SKM-1 (cell line): ENCODE data around the gene SLC2A9.

Experiments
- DNase-seq: peaks from one replicate; lab custom pipeline; 2025; ENCODE audit not compliant: unreplicated experiment; lab: John Stamatoyannopoulos, UW

Gene SLC2A9

DNA sequence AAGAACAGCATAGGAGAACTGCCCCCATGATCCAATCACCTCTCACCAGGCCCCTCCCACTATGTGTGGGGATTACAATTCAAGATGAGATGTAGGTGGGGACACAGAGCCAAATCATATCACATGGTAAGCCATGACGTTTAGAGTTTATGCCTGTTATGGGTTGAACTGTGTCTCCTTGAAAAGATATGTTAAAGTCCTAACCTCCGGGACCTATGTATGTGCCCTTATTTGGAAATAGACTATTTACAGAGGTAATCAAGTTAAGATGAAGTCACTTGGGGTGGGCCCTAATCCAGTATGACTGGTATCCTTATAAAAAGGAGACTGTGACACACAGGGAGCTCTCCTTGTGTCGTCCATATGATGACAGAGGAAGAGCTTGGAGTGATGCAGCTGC, 25.2 kb upstream of the SLC2A9 start:
- no peak for DNase-seq

DNA sequence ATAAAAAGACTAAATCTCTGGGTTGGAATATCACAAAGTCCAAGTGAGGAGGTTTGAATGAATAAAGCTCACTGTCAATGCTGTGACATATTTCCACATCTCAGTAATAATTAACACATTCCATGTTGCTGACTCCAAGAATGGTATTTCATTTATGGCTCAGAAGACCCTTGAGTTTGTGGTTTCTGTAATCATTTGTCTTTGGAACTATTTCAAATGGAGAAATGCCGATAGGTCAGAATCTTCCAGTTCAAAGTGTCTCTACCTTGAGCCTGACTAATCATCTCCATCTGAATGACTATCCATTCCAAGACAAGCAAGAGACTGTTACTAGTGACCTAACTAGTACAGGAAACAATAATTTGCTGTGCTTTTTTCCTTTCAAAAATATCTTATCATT, 24.2 kb upstream of the SLC2A9 start:
- no peak for DNase-seq

DNA sequence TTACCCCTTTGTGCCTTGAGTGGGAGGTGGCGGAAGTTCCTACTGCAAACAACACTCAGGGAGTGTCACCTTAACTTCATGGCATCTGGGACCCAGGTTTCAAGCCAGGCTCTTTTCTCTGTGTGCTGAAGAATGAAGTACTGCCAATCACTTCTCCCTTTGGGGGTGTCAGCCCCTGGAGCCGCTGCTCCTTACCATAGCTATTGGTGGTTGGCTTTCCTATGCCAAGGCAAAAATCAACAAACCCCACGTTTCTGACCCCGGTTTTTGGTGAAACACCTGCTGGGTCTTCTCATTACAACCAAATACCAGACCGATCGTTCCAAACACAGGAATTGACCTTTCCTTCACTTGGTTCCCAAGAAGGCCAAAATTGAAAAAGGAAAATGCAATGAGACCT, 19.7 kb upstream of the SLC2A9 start:
- DNase-seq: no peak

DNA sequence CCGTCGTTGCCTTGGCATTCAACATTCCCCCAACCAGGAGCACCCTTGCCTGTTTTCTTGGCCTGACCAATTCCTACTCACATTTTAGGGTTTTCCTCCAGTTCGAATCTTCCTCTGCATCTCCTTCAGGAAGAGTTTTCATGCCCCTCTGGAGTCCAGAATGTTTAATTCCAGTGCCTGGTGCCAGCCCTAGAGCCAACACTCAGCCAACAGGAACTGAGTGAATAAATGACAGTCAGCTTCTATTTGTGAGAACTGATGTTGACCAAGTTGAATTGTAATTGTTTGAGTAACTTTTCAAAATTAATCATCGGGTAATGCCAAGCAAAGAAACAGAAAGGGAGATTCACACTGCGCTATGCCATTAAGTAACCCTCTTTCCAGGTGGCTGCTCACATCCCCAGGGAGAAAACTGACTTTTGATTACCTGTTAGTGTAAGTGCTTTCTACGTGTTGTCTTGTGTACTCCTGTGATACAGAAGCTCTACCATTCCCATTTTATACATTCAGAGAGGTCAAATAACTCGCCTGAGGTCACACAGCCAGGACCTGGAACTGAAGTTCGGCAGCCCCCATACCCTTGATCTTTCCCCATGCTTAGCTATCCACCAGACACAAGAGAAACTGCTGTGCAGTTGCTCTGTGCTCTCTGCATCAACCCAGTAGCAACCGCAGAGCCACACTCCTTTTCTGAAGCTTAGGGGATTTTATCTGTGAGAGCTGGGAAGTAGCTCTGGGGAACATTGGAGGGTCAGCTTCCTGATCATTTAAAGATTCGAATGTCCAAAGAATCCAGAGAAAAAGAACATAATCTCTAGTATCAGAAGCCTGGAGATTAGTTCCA, 19.0 kb upstream of the SLC2A9 start:
- DNase-seq: no peak

DNA sequence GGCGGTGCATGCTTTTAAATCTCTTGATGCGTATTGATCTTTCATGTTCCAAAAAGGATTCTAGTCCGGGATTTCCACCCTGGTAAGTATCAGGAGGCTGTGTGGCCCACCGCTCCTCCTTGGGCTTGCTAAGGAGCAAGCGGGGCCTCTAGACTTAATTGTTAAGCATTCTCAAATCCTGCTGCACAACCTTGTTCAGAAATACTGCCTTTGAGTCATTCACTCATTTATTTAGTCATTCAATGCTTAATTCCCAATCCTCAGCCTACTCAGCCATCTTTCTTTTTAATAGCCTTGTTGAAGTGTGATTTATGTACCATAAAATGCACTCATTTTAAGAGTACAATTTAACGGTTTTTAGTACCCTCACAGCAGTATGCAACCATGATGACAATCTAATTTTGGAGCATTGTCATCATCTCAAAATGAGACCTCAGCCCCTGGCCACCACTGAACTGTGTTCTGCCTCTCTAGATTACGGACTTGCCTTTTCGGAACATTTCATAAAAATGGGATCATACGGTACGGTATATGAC, 15.6 kb upstream of the SLC2A9 start:
- DNase-seq: no peak

DNA sequence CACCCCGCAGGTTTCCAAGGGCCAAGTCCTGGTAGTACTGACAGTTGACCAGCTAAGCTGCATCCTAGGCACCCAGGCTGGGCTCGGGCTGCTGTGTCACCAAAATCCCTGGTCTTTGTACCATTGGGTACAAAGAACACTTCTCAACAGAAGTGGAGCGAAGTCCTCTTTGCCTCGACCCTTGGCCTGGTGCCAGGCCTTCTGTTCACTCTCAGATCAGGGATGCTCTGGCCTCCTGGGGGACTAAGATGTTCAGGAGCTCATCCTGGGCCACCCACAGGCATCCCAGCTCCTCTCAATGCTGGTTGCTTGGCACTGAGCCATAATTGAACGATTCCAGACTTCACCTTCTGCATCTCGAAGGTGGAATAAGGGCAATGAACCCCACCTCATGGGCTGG, 13.8 kb upstream of the SLC2A9 start:
- DNase-seq: no peak

DNA sequence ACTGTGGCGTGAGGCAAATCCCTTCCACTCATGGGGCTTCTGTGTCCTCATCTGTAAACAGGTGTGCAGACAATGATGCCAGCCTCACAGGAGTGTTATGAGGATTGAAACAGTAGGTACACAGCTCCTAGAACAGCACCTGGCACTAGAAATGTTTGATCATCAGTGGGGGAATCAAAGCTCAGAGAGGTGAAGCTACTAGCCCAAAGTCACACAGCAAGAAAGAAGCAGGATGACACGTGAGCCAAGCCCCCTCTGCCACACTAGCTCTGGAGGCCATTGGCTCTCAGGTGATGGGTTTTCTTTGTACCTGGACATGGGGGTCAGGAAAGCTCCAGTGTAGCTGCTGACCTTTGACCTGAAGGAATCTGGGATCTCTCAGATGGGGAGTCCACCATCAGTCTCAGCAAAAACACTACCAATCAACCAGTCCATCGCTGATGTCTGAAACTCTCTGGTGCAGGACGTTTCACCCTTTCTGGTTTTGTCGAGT, 13.4 kb upstream of the SLC2A9 start:
- no peak for DNase-seq

DNA sequence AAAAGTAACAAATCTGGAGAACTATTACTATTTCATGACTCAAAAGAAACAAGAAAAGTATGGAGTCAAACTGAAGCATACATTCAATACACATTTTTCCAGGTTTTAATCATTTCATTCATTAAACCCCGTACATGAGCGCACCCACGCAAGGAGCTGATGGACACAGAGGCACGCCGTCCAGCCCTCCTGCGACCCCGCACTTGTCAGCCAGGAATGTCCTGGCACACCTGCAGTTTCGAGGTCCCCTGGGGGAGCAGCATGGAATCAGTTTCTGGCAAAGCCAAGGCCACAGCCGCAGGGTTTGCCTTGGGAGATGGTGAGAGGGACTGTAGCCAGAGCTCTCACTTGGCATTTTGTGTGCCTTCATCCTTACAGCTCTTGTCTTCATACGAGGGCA, 12.8 kb upstream of the SLC2A9 start:
- no peak for DNase-seq

DNA sequence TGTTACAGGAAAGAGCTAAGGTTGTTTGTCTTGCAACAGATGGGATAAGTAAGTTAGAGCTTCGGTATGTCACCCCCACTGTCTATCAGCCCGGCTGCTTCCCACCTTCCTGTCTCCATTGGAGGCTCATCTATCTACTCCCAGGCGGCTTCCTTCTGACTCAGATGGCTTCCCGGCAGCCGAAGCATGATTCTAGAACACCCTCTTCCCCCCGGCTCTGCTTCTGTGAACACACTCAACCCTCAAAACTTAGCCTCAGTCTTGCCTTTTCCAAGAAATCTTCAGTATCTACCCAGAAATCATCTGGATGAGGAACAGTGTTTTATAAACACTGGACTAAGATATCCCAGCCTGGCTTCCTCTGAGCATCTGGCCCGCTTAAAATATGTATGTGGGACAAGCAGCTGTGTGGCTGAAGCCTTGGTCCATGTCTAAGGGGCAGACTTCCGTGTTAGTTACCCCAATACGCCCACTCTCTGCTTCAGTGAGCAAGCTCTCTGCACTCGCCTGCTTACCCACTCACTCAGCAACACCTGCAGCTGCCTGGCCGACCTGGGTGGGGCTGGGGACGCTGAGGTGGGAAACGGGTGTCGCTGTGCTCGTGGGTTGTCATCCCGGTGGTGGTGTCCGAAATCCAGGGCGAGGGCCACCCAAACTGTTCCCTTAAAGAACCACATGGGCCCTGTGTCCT, 12.0 kb upstream of the SLC2A9 start:
- no peak for DNase-seq

DNA sequence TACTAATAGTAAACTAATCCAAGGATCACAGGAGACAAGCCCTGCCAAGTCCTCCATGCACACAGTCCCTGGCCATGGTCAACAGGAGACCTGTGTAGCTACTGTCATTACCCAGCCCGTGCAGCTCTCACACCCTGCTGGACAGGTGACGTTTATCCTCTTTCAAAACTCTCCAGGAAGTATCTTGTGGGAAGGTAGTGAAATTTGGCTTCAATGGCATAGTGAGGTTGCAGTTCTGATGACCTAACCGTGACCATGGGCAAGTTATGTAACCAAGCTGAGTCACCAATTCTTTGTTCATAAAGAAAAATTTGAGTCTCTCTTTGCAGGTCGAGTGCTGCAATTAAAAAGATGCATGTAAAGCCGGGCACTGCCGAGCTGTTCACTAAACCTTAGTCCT, 11.3 kb upstream of the SLC2A9 start:
- DNase-seq: peak; percentile 97

DNA sequence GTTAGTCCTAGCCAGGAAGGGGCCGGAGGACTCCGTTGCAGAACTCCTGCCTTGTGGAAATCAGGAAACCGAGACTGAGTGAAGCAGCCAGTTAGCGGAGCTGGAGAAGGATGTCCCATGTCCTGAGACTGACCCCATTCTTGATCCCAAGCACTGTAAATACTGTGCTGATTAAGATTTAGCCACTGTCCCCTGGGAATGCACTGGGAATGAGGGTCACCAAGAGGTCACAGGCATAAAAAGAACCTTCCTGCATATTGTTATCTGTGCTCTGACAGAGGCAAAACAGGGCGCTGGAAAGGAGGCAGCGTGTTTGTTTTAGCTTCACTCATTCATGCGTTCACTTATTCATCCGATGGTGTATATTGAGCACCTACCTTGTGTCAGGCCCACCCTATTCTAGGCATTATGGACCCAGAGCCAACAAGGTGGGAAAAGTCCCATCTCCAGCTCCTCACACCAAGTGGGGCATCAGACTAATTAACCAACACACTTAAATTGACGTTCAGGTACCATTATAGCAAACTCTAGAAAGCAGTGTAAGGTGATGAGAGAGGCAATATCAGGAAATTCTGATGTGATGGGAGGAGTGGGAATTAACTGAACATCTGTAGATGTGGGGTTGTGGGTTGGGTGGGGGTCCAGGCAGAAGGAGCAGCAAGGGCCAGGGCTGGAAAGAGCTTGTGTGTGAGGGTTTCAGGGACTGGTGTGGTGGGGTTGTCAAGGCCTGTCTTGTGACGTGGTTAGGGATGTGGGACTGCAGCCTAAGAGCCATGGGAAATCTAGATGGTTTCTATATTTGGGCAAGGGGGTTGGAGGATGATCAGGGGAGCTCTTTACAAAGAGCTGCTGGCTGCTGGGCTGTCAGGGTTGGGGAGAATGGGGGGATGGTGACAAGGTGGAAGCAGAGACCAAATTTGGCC, 10.6 kb upstream of the SLC2A9 start:
- DNase-seq: no peak

DNA sequence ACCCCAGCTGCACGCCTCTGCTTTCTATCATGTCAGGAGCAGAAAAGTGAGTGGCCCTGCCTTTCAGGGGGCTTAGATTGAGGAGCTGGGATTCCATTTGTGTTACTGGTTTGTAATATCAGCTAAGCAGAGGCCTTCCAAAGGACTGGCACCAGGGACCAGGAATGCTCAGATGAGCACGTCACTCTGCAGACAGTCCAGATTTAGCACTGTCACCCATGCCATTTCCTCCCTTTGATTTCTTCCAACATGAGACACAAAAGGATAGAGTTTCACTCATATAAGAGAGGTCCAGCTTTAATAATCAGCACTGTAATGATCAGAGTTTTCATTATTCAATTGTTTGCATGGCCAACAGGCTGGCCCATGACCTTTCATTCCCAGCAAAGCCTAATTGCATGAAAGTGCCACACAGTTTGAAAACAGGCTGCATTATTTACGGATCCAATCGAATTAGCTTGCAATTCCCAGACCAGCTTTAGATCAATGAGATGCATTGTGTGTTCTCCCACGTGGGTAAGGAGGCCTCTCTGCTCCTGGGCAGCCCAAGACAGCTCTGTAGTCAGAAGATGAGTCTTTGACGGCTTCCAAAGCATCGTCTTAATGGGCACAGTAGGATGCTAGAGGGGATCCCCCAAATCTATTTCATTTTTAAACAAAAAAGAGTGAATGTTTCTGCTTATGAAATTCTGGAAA, 9.8 kb upstream of the SLC2A9 start:
- DNase-seq: no peak

DNA sequence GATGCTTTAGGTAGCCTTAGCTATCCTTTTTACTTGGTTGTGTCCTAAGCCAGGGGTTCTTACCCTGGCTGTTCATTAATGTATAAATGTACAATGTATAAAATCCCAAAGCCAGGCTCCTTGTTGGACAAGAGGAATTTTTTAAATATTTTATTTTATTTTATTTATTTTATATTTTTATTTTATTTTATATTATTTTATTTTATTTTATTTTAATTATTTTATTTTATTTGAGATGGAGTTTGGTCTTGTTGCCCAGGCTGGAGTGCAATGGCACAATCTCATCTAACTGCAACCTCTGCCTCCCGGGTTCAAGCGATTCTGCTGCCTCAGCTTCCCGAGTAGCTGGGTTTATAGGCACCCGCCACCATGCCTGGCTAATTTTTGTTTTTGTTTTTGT, 8.1 kb upstream of the SLC2A9 start:
- no peak for DNase-seq

DNA sequence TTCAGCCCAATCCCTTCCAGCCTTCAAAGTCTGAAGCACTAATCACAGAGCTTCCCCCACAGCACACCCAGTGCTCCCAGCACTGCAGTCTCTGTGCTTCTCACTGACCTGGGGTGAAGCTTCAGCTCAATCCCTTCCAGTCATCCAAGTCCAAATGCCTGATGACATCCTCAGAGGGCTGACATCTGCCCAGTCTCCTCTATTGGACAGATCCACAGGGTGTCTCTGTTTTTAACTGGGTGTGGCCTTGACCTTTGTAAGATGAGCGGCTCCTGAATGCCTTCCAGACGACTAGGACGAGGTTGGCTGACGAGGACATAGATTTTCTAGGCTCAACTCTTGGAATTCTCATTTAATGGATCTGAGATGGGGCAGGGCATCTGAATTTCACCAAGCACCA, 7.6 kb upstream of the SLC2A9 start:
- no peak for DNase-seq

DNA sequence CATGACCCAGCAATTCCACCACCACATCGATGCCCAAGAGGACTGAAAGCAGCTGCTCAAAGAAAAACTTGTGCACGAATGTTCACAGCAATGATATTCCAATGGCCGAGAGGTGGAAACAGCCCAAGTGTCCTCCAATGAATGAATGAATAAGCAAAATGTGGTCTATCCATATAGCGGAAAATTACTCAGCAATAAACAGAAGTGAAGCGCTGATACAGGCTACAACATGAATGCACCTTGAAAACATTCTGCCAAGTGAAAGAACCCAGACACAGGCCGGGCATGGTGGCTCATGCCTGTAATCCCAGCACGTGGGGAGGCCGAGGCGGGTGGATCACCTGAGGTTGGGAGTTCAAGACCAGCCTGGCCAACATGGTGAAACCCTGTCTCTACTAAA, 5.2 kb upstream of the SLC2A9 start:
- no peak for DNase-seq

DNA sequence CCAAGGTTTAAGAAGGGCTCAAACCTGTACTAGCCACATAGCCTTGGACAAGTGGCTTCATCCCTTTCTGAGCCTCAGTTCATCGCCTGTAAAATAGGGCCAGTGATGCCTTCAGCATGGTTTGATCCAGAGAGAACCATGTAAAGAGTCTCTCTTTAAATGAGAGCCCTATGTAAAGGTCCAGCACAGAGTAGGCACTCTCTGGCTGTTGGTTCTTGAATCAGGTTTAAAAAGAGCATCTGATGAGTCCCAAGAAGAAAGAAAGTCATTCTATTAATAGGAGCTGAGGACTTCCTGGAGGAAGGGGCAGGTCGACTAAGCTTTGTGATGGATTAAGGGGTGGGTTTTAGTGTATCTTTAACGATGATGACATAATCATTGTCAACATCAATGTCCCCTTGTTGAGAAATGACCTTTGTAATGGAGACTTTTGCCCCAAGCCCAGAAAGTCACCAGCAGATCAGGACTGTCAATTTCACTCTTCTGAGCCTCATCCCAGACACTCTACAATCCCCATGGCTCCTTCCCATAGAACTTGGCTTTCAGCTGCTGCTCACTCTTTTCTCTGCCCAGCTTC, 4.0 kb upstream of the SLC2A9 start:
- DNase-seq: no peak

DNA sequence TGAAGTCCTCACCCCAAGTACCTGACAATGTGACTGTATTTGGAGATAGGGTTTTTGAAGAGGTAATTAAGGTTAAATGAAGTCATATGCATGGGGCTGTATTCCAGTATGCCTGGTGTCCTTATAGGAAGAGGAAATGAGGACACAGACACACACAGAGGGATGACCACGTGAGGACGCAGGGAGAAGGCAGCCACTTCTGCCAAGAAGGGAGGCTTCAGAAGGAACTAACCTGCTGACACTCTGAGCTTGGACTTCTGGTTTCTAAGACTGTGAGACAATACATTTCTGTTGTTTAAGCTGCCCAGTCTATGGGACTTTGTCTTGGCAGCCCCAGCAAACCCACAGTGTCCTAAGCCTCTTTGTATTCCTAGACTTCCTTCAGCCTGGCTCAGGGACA, 3.0 kb upstream of the SLC2A9 start:
- no peak for DNase-seq

DNA sequence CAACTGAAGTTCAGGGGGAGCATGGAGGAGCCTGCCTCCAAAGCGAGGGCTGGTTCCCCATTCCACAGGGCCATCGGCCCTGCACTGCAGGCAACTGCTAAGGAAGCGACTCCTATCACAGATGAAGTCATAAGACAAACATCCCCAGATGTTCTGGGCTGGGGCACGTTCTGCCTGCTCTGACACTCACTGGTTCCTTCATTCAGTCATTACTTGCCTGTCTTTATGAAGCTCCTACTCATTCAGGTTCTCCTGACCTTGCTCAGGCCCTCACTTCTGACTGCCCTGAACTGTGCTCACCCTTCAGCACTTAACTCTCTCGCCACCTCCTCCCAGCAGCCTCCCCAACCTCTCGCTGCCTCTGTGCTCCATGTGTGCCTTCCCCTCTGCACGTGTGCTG, 2.5 kb upstream of the SLC2A9 start:
- DNase-seq: no peak

DNA sequence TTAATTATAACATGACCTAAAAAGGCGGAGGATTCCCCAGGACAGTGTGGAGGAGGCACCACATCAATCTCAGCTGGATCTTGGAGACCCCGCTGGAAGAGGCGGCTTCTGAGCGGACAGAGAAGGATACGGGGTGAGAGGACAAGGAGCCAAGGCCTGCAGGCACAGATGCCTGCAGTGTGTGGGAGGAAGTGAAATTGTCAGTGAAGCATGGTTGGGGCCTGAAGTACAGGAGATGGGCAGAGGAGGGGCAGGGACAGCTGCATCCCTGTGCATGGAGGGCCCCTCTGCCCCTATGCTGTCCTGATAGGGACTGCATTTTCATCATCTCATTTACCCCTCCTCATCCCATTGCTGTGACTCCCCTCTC, 1.7 kb upstream of the SLC2A9 start:
- no peak for DNase-seq

DNA sequence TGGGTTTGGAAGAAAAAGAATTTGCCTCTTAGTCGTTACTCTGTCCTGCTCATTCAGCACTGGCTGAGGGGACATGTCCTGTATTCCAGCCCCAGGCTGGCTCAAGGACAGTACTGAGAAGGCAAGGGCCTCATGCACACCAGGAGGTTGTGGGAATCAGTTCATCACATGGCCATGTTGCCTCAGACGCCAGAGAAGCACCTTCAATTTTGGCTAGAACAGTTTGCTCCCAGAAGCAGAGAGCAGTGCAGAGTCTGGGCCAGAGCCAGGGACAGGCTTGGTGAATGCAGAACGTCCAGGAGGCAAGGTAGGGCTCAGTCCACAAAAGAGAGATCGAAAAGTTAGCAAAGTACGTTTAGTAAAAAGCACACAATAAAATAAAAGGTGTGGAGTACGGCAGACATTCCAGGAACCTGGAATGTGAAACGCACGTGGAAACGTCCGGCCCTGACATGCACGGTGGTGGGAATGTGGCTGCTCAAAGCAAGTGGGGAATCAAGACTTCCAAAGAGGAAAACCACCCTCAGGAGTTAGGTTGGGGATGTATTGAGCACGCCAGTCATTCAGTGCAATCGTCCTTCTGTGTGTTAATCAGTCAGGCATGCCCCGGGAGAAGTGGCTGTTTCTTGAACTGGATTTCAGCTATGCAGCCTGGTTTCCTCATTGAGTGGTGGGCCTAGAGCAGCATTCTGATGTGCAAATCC, 1.2 kb upstream of the SLC2A9 start:
- DNase-seq: no peak
